SK-N-MC (cell line): ENCODE measurements around the gene PRKRIP1.

Experiments
- EZH2 ChIP-seq: fragments of 200-600 bp; sonication (generic); IDR thresholded peaks from one replicate; pipeline ENCODE4 v1.6.1; 2017; ENCODE audit warnings: antibody characterized with exemption
- FOXP2 ChIP-seq: optimal IDR thresholded peaks from 2 replicates; pipeline ENCODE3; 2011; ENCODE audit warnings: mild to moderate bottlenecking, moderate library complexity; ENCODE audit not compliant: insufficient read depth; ENCODE audit errors: extremely low read length, control extremely low read depth
- POLR2AphosphoS5 ChIP-seq: IDR thresholded peaks from 2 replicates; pipeline ENCODE4 v1.6.1; 2012; ENCODE audit warnings: mild to moderate bottlenecking, low read depth, low read length, borderline replicate concordance

- no peak for TF ChIP-seq POLR2AphosphoS5
- no peak for TF ChIP-seq EZH2
- TF ChIP-seq FOXP2 = no peak
Measured at GRCh38 chr7:102415685-102416225, 19.6 kb downstream of the PRKRIP1 start.
